Coronary artery (tissue), 2 donors: ENCODE measurements around the gene SEPTIN2.

Experiments used
- DNase-seq: peaks from one replicate; pipeline ENCODE4 v3.0.0-alpha.2; 2017; ENCODE audit warnings: low spot score
- H3K27ac ChIP-seq, 2 donors: fragments of 200-600 bp; sonication (generic); one replicate each; pipeline ENCODE4 v1.5.1; 2016 to 2019
- H3K4me3 ChIP-seq: fragments of 200-600 bp; sonication (generic); 2 replicates; pipeline ENCODE4 v1.5.1; 2016; ENCODE audit warnings: mild to moderate bottlenecking, moderate library complexity
- CTCF ChIP-seq: fragments of 200-600 bp; sonication (generic); IDR thresholded peaks from one replicate; pipeline ENCODE4 v1.5.1; 2019; ENCODE audit warnings: antibody characterized with exemption

The SEPTIN2 gene

GRCh38 chr2:241315879-241316631 is at the start of gene SEPTIN2:
Gene SEPTIN2 (plus strand): TSS chr2:241315925. CDS start chr2:241324233, 8,308 bp downstream.
- TF ChIP-seq CTCF: no peak
- H3K27ac ChIP-seq: peak within 1 kb of the TSS; percentile 90 to 96
- peak within 1 kb of the TSS; percentile 86 for H3K4me3 ChIP-seq
- peak; percentile 92 for DNase-seq

GRCh38 chr2:241267249-241268067 is 48.3 kb upstream of the SEPTIN2 start:
- no peak for TF ChIP-seq CTCF
- Histone ChIP-seq H3K4me3 (no peak overlapping the region), H3K27ac (no peak overlapping the region)
- no peak for DNase-seq

- Histone ChIP-seq H3K4me3 (no peak overlapping the region), H3K27ac (no peak overlapping the region)
- no peak for DNase-seq
- TF ChIP-seq CTCF: no peak
These were observed 47.4 kb upstream of the SEPTIN2 start for GRCh38 chr2:241268306-241268705.

DNA sequence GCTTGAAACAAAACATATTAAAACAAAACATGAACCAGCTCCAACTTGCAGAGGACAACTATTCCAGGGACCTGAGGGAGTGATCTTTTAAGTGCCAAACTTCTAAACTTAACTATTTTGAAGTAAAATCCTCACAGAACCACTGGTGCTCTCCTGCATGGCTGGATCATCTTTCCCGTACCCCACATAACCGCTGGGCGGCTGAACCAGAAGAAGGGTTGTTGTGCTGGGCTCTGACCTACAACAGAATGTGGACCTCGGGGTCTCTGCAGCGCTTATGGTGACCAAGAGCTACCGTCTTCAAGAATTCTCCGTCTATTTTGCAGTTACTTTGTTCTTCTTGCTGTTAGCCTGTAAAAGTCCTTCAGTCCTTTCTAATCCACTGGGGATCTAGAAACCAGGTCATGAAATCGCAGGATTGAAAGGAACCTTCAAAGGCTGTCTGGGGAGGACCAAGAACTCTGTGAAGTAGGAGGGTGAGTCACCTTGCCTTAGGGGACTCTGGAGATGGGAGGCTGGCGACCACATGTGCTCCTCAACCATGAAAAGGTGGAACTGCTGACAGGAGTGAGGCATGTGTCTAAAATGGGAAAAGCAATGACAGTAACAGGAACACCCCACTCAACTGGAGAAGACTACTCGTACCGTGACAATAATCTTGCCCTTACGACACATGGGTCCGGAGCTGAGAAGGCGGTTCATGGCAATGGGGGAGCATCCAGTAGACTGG is 46.8 kb upstream of the SEPTIN2 start:
- H3K27ac ChIP-seq: no peak overlapping the region
- no peak for DNase-seq
- TF ChIP-seq CTCF: no peak
- H3K4me3 ChIP-seq: no peak overlapping the region

GRCh38 chr2:241269707-241270520 is 45.8 kb upstream of the SEPTIN2 start:
- no peak overlapping the region for H3K27ac ChIP-seq
- peak overlapping the region; percentile 98 for H3K4me3 ChIP-seq
- no peak for DNase-seq
- no peak for TF ChIP-seq CTCF

DNA sequence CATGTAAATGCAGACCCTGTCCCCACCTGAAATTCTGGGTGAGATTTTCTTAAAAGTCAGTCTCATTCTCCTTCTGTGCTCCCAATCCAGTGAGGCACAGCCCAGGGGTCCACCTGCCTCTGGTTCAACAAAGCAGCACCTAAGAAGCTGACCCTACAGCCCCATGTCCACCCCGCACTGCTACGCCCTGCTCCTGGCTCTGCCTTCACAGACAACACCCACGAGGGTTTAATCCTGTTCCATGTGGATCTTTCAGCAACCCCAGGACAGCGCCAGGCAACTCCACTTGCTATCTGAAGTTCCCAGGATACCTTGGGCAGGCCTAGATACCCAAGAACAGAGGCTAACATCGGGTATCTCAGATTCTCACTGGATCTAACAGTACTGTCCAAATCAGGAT is 45.2 kb upstream of the SEPTIN2 start:
- Histone ChIP-seq H3K27ac (no peak overlapping the region), H3K4me3 (peak overlapping the region; percentile 98)
- no peak for TF ChIP-seq CTCF
- DNase-seq: no peak
